ENCODE data around the gene MCRIP1.

DNA sequence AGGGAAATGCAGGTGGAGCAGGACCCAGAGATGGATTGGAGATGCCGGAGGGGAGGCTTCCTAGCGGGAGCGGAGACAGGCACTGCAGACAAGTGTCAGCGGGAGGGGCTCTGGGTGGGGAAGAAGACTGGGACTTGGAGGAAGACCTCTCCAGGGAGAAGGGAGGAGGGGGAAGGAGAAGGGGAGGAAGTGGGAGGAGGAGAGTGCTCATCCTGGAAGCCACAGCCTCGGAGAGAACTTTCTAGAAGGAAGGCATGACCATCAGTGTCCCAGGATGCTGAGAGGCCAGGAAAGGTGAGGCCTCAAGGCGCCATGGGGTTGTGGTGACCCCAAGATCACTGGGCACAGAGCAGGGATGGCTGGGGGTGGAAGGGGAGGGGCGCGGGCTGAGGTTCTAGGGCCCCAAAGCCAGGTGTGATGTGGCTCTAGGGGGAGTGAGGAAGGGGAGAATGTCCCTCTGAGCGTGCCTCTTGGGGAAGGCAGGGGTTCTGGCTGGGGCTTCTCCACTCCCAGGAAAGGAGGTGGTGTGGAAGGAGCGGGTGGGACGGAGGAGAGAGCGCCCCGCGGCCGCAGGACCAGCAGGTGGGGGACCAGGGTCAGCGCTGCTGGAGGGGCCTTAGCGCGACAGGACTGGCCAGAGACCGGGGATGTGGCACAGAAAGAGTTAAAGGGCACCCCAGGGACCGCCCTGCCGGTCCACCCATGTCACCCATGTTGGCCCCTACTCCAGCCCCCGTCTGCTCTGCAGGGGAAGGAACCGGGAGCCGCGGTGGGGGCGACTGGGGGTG is 30.0 kb downstream of the MCRIP1 start:
- TF ChIP-seq, protein P1, sequence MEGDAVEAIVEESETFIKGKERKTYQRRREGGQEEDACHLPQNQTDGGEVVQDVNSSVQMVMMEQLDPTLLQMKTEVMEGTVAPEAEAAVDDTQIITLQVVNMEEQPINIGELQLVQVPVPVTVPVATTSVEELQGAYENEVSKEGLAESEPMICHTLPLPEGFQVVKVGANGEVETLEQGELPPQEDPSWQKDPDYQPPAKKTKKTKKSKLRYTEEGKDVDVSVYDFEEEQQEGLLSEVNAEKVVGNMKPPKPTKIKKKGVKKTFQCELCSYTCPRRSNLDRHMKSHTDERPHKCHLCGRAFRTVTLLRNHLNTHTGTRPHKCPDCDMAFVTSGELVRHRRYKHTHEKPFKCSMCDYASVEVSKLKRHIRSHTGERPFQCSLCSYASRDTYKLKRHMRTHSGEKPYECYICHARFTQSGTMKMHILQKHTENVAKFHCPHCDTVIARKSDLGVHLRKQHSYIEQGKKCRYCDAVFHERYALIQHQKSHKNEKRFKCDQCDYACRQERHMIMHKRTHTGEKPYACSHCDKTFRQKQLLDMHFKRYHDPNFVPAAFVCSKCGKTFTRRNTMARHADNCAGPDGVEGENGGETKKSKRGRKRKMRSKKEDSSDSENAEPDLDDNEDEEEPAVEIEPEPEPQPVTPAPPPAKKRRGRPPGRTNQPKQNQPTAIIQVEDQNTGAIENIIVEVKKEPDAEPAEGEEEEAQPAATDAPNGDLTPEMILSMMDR (conservative IDR thresholded peaks at IDR 0.05; ENCODE audit: low read depth, low read length) = no peak
- TF ChIP-seq, protein P2, sequence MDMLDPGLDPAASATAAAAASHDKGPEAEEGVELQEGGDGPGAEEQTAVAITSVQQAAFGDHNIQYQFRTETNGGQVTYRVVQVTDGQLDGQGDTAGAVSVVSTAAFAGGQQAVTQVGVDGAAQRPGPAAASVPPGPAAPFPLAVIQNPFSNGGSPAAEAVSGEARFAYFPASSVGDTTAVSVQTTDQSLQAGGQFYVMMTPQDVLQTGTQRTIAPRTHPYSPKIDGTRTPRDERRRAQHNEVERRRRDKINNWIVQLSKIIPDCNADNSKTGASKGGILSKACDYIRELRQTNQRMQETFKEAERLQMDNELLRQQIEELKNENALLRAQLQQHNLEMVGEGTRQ (IDR thresholded peaks at IDR 0.05; ENCODE audit: low read depth, low read length) = no peak
